CD4-positive, alpha-beta T cell treated with Interferon alpha-2 for 1 hour (primary cell): ENCODE measurements around the gene TCP1.
"Not testable (repeated sequence)": the region's sequence is repeated elsewhere in the genome, so short reads cannot be mapped to it uniquely, and the experiment has no call there.

Source experiments
- DNase-seq, 2 donors: peaks; one replicate each; pipeline ENCODE4 v3.0.0-alpha.2; 2020 to 2022

The TCP1 gene

GRCh38 chr6:159816775-159817174 lies 27.4 kb upstream of the TCP1 start:
- not testable (repeated sequence) for DNase-seq

- DNase-seq = no peak
Measured at GRCh38 chr6:159815410-159815809, 26.0 kb upstream of the TCP1 start.

- no peak for DNase-seq
Measured at GRCh38 chr6:159813781-159814180, 24.4 kb upstream of the TCP1 start.

GRCh38 chr6:159809149-159809548 lies 19.7 kb upstream of the TCP1 start:
- no peak for DNase-seq

GRCh38 chr6:159808647-159809046 lies 19.2 kb upstream of the TCP1 start:
- no peak for DNase-seq

- DNase-seq = no peak
Measured at GRCh38 chr6:159807150-159807858, 17.9 kb upstream of the TCP1 start.

GRCh38 chr6:159806021-159806458 lies 16.6 kb upstream of the TCP1 start:
- no peak for DNase-seq

GRCh38 chr6:159805440-159806020 lies 16.1 kb upstream of the TCP1 start:
- DNase-seq = no peak

- no peak for DNase-seq
Measured at GRCh38 chr6:159804504-159804903, 15.1 kb upstream of the TCP1 start.

- no peak for DNase-seq
Measured at GRCh38 chr6:159801935-159802334, 12.5 kb upstream of the TCP1 start.

GRCh38 chr6:159800141-159800865 lies 10.9 kb upstream of the TCP1 start, which contains the start of gene PNLDC1:
TSS of gene PNLDC1 (plus strand) at chr6:159800276. CDS start at chr6:159800308, 32 bp downstream.
- DNase-seq = no peak

GRCh38 chr6:159797554-159797953 lies 8.2 kb upstream of the TCP1 start:
- no peak for DNase-seq

- DNase-seq = not testable (repeated sequence)
Measured at GRCh38 chr6:159794976-159795375, 5.6 kb upstream of the TCP1 start.

- no peak for DNase-seq
Measured at GRCh38 chr6:159790956-159791598, 1.7 kb upstream of the TCP1 start.

GRCh38 chr6:159790149-159790955 lies 950 bp upstream of the TCP1 start, which contains the start of gene MRPL18:
TSS of gene MRPL18 (plus strand) at chr6:159790467. CDS start at chr6:159790588, 121 bp downstream.
- peak; percentile 89 to 91 for DNase-seq

GRCh38 chr6:159788753-159789376 lies 537 bp downstream of the TCP1 start:
- peak in 1 of 2 donors; percentile 36 for DNase-seq

GRCh38 chr6:159788276-159788675 lies 1.1 kb downstream of the TCP1 start:
- peak in 1 of 2 donors; percentile 32 for DNase-seq

GRCh38 chr6:159778542-159779103 lies 10.8 kb downstream of the TCP1 start:
- no peak for DNase-seq

GRCh38 chr6:159778131-159778530 lies 11.3 kb downstream of the TCP1 start:
- no peak for DNase-seq

GRCh38 chr6:159777240-159777904 lies 12.0 kb downstream of the TCP1 start:
- no peak for DNase-seq

GRCh38 chr6:159772196-159772595 lies 17.2 kb downstream of the TCP1 start:
- no peak for DNase-seq
